OCI-M2 (cell line): ENCODE measurements around the gene GMDS.

Experiments used
- DNase-seq: peaks from one replicate; lab custom pipeline; 2025; ENCODE audit not compliant: unreplicated experiment; lab: John Stamatoyannopoulos, UW

GMDS gene

GRCh38 chr6:2182251-2182650 is 63.2 kb downstream of the GMDS start:
- DNase-seq = no peak

DNA sequence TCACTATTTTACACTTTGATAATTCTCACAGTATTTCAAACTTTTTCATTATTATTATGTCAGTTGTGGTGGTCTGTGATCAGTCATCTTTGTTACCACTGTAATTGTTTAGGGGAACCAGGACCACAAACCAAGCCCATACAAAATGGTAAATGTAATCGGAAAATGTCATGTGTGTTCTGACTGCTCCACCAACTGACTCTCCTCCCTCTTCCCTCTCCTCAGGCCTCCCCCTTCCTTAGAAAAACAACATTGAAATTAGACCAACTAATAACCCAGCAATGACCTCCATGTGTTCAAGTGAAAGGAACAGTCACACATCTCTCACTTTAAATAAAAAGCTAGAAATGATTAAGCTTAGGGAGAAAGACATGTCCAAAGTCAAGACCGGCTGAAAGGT is 63.8 kb downstream of the GMDS start:
- DNase-seq = no peak

DNA sequence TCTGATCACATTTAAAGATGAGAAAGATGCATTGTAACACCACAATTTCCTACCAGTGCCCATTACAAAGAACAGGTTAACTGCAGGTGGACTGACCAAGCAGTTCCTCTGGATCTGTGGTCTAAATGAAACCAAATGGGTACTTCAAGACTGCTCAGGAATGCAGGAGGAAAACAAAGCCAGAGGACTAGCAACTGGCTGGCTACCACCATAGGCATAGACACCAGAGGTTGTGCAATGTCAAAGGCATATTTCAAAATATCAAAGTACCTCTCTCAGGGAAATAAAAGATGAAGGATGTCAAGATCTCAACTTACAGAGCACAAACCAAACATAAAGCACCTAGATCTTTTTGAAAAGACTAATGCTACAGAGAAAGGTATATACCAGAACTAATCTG is 65.5 kb downstream of the GMDS start:
- DNase-seq = no peak

- DNase-seq = no peak
Measured at GRCh38 chr6:2179241-2179640, 66.2 kb downstream of the GMDS start.

DNA sequence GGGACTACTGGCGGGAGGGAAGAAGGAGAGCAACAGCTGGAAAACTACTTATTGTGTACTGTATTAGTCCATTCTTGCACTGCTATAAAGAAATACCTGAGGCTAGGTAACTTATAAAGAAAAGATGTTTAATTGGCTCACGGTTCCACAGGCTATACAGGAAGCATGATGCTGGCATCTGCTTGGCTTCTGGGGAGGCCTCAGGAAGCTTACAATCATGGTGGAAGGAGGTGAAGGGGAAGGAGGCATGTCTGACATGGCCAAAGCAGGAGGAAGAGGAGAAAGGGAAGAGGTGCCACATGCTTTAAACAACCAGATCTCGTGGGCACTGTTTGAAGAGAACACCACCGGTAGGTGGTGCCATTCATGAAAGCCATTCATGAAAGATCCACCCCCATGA is 67.3 kb downstream of the GMDS start:
- no peak for DNase-seq

DNA sequence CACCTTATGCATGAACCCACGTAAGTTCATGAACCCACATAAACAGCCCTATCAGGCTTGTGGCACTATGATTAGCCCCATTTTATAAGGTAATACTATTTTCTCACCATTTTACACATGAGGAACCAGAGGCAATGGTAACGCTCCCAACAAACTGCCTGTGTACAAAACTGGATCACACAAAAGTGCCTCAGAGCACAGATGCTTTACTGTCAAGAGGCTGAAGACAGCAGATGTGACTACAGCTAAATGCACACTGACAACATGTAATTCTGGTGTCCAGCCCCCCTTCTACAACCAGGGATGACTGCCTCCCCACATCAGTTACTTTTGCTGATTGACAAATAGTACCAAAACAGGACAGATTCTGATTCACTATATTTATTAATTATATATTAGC is 69.6 kb downstream of the GMDS start:
- DNase-seq = no peak

DNA sequence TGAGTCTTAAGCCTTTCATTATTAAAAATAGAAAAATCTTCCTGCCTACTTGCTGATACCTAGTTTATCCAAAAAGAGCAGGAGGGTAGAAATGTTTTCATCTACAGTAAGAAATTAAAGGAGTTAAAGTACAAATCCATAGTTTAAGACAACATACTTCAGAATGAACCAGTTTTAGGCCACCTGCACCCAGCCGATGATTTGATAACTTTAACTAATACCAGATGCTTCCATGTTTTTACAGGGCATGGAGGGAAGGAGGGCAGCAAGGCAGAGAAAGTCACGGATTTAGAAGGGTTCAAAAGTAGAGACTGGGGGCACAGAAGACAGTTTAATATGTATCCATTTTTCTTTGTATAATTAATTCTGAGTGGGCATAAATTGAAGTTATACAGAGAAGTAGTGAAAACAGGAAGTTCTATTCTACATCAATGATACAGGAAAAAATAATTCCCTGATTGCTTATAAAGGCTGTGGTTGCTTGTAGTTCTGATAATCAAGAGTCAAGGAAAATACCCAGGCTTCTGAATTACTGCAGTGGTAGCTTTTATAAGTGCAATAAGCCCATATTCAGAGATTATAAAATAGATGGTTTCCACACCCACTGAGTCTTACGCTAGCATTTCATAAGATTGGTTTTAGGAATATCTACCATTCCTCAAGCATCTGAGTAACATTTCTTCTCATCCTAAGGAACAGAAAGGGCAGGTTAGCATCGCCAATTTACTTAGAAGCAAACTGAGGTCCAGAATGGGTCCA is 72.0 kb downstream of the GMDS start:
- DNase-seq = no peak

GRCh38 chr6:2171728-2172127 is 73.7 kb downstream of the GMDS start:
- DNase-seq = no peak

GRCh38 chr6:2168480-2168879 is 76.9 kb downstream of the GMDS start:
- DNase-seq = no peak

GRCh38 chr6:2166717-2167116 is 78.7 kb downstream of the GMDS start:
- DNase-seq = no peak

DNA sequence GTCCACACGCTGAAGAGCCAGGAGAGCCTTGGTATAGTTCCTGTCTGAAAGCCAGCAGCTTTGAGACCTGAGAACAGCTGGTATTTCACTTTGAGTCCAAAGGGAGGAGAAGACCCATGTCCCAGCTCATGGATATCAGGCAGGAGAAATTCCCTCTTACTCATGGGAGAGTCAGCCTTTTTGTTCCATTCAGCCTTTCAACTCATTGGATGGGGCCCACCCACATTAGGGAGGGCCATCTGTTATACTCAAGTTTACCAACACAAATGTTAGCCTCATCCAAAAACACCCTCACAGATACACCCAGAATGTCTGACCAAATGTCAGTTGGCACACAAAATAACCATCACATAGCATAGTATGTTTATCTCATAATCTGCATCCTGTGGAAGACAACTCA is 80.1 kb downstream of the GMDS start:
- no peak for DNase-seq

GRCh38 chr6:2164481-2164880 is 80.9 kb downstream of the GMDS start:
- DNase-seq = no peak

DNA sequence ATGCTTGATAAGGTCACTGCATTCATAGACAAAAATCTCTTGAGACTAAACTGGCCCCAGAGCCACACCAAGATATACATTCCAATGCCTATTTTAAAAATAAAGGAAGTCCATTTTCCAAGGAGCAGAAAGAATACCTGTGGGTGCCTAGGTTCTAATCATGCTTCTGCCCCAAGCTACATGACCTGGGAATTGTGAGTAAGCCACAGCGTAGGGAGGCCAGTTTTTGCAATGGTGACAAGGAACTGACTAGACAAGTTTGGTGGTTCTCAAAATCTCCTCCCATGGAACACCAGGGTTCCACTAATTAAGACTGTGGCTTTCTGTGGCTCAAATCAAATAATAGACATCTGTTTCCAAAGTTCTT is 83.3 kb downstream of the GMDS start:
- DNase-seq = no peak

DNA sequence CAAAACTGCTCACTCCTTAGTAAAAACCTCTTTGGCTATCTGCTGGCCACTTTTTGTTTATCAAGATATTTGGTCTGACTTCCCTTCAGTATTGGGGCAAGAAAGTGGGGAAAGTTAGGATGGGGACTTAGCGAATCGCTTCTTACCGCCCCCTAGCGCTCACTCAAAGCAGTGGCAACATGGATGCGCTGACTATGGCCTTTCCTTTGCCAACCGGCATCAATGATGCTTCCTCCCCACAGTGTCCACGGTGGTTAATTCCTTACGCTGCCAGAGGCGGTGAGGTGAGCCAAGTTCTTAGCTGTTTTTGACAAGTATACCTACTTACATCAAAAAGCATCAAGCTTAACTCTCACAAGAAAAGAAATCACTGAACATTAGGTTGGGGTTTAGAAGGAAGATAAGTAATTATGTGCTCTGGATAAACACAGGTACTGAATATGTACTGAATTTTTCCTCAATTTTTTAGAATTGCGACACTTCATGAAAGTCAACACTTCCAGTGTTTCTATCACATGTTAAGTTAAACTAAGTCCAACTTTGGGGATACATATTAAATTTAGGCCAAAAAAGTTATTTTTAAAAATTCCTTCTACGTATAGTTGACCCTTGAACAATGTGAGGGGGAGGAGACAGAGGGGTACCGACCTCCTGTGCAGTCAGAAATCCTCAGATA is 86.7 kb downstream of the GMDS start:
- DNase-seq = no peak

DNA sequence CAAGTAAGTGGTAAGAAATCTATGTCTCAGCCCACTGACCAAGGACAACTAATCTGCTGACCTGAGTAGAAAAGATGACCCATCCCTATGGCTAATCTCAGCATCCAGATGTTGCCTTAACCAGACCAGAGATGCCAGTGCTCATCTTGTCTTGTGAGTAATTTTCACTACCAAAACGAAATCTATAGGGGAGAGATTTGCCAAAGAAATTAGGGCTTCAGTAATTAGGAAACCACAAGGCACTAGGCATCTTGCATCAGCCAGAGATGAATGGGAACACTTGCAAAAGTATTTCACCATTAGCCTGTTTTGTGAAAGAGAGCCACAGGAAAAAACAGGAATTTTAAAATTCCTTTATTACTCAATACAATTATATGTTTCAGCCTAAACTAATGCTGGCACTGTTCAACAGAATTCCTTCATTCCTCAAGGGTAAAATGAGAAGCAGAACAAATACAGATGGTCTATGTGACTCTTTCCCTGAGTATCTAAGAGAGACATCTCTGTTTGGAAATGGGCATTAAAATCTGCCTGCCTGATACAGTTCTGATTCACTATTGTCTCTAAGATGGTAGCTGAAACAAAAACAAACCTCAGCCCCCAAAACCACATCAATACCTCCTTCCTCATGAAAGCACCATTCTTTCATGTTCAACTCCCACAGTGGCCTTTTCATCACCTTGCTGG is 87.8 kb downstream of the GMDS start:
- no peak for DNase-seq

DNA sequence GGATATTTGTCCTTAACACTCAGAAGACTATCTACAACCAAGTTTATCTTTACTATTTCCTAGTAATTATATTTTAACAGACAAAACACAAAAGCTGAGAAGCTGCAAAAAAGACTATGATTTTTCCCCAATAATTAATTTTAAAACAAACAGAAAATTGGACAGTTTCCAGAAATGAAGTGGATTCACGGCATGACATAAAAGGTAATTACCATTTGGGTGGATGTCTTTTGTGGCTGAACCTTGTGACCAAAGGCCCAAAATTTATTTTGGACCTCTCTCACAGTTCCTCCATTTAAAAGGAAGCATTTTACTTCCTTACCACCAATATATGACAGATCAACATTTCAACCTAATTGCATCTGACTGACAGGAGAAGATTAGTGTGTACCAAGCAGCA is 90.2 kb downstream of the GMDS start:
- no peak for DNase-seq

DNA sequence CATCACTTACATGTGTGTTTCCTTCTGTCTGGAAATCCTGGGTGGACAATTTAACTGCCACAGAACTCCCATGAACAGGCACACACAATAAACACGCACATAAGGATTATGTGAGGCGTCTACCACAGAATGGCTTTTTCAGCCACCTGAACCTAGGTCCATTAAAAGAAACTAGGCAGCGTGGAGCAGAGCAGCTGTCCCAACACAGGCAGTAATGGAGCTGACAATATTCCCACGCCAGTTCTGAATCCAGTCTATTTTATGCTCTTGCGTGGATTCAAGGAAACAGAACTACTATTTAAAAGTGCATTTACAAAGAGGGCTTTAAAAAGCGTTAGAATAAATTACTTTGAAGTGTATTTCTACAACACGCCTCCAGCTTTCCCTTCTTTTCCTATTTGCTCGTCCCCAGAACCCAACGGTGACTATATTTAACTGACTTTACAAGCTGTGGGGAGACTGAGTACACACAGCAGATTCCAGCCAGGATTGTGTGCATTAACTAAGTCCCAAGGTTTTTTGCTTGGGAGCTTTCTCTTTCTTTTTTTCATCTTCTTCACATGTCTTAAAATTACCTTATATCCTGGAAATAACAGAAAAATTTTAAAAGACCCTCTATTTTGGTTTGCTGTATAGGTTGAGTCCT is 95.9 kb downstream of the GMDS start:
- no peak for DNase-seq

DNA sequence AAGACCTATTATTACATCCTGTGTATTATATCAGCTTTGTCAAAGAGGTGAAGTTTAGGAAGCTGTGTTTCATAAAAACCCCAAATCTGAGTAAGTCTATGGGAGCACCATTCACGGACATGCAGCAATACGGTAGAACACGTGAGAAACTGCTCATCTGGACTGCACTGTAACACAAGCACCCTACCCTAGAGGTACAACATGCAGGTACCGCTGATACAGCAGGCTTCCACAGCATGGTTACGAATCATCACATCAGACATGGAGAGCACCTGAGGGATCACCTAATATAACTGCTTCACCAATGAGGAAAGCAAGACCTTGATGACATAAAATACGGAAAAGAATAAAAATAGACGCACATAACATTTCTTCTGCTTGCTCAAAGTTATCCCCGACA is 96.7 kb downstream of the GMDS start:
- no peak for DNase-seq

- DNase-seq = no peak
Measured at GRCh38 chr6:2147766-2148448, 97.5 kb downstream of the GMDS start.

DNA sequence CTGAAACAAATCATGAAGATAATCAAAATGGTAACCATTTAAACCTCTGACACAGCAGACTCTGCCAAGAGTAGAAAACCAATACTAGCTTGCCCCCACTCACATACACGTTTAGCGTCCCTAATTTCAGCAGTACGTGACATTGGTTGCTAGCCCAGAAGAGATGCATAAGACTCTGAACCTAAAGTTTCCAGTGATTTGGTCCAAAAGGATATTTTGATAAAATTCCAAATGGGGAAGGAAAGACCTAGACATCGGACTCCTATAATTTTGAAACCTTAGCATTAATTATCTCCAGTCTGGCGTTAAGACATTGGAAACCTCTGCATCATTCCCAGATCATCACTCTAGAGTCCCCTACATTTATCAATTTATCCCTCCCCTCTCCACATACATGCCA is 98.1 kb downstream of the GMDS start:
- no peak for DNase-seq

DNA sequence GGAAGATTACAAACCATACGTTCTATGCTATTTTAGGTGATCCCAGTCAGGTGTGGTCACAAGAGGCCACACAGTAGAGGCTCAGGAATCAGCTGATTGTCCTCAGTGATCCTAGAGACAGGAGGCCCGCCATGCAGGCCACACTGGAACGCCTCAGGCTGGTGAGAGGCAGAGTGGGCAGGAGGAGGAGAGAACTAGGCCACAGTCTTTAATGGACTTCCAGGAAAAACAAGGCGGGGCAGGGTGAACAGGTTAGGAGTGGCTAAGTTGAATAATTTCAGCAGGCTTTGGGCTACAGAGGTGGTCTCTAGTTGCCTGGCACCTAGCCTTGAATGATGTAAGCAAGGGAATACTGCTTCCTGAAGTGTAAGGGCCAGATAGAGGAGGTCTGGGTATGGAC is 101.2 kb downstream of the GMDS start:
- DNase-seq = no peak
